Muscle layer of colon (tissue), 2 donors: ENCODE data around the gene CCDC88B.

ENCODE experiments used
- H3K27ac ChIP-seq: one replicate; pipeline ENCODE4 v1.7.0; 2013; ENCODE audit warnings: low read depth, mild to moderate bottlenecking, low read length, moderate library complexity
- H3K27me3 ChIP-seq, 2 donors: one replicate each; pipeline ENCODE4 v1.7.0; 2013; ENCODE audit warnings: low read length in 2 of 2, mild to moderate bottlenecking in 2 of 2; ENCODE audit not compliant: insufficient read depth in 2 of 2, control insufficient read depth in 1 of 2
- H3K36me3 ChIP-seq: one replicate; pipeline ENCODE4 v1.7.0; 2013; ENCODE audit warnings: mild to moderate bottlenecking, low read length; ENCODE audit not compliant: insufficient read depth
- H3K4me1 ChIP-seq: one replicate; pipeline ENCODE4 v1.7.0; 2013; ENCODE audit warnings: mild to moderate bottlenecking, low read length; ENCODE audit not compliant: insufficient read depth
- H3K4me3 ChIP-seq, 2 donors: one replicate each; pipeline ENCODE4 v1.7.0; 2013; ENCODE audit warnings: low read length in 2 of 2, low read depth in 1 of 2, mild to moderate bottlenecking in 1 of 2, moderate library complexity in 1 of 2
- H3K9ac ChIP-seq: one replicate; pipeline ENCODE4 v1.7.0; 2013; ENCODE audit warnings: low read length
- H3K9me3 ChIP-seq: one replicate; pipeline ENCODE4 v1.7.0; 2013; ENCODE audit warnings: mild to moderate bottlenecking, low read length
- donor health status: abdominal sarcoma.
- donor health status: Adenocarcinoma of cecum.

The CCDC88B gene

GRCh38 chr11:64296830-64297698 lies 42.9 kb upstream of the CCDC88B start:
- no peak overlapping the region for H3K4me3 ChIP-seq
- no peaks in the 10 kb centered on the region for H3K9me3 ChIP-seq
- peaks cover 67 to 94% of the 10 kb centered on the region in 2 donors for H3K27me3 ChIP-seq
- peaks cover 17% of the 10 kb centered on the region for H3K4me1 ChIP-seq
- no peak overlapping the region for H3K9ac ChIP-seq
- no peak overlapping the region for H3K27ac ChIP-seq
- H3K36me3 ChIP-seq, result no peaks in the 10 kb centered on the region

- H3K4me1 ChIP-seq, result peaks cover 17% of the 10 kb centered on the region
- no peaks in the 10 kb centered on the region for H3K36me3 ChIP-seq
- no peak overlapping the region for H3K27ac ChIP-seq
- no peaks in the 10 kb centered on the region for H3K9me3 ChIP-seq
- no peak overlapping the region for H3K4me3 ChIP-seq
- no peak overlapping the region for H3K9ac ChIP-seq
- H3K27me3 ChIP-seq, result peaks cover 62 to 90% of the 10 kb centered on the region in 2 donors
These were observed 42.2 kb upstream of the CCDC88B start for GRCh38 chr11:64297699-64298358.

- H3K9ac ChIP-seq, result no peak overlapping the region
- H3K27me3 ChIP-seq, result peaks cover 64 to 87% of the 10 kb centered on the region in 2 donors
- peaks cover 30% of the 10 kb centered on the region for H3K4me1 ChIP-seq
- no peaks in the 10 kb centered on the region for H3K9me3 ChIP-seq
- no peaks in the 10 kb centered on the region for H3K36me3 ChIP-seq
- H3K27ac ChIP-seq, result no peak overlapping the region
- H3K4me3 ChIP-seq, result peak overlapping the region; percentile 0 to 43
These were observed 40.8 kb upstream of the CCDC88B start for GRCh38 chr11:64298966-64299846.

- no peak within 1 kb of the TSS for H3K27ac ChIP-seq
- H3K27me3 ChIP-seq, result peaks cover 62 to 80% of the 10 kb centered on the region in 2 donors
- H3K4me3 ChIP-seq, result peak within 1 kb of the TSS; percentile 0 to 45
These were observed 40.0 kb upstream of the CCDC88B start, which contains the start of gene CATSPERZ for GRCh38 chr11:64299847-64300648. TSS of gene CATSPERZ (plus strand) at chr11:64300358. CDS start at chr11:64300411, 53 bp downstream.

GRCh38 chr11:64303109-64304031 lies 36.6 kb upstream of the CCDC88B start:
- Histone ChIP-seq H3K27ac (peak overlapping the region; percentile 91), H3K9ac (peak overlapping the region; percentile 73), H3K36me3 (no peaks in the 10 kb centered on the region), H3K4me1 (peaks cover 38% of the 10 kb centered on the region), H3K4me3 (peak overlapping the region in 1 of 2 donors; percentile 83), H3K27me3 (peaks cover 29 to 47% of the 10 kb centered on the region in 2 donors), H3K9me3 (no peaks in the 10 kb centered on the region)

More at GRCh38 chr11:64299847-64300648, 40.0 kb upstream of the CCDC88B start, which contains the start of gene CATSPERZ:
- Histone ChIP-seq H3K4me1 (peaks cover 30% of the 10 kb centered on the region), H3K9ac (no peak within 1 kb of the TSS), H3K9me3 (no peaks in the 10 kb centered on the region), H3K36me3 (no peaks in the 10 kb centered on the region)

- Histone ChIP-seq H3K4me1 (peaks cover 38% of the 10 kb centered on the region), H3K27ac (peak overlapping the region; percentile 91), H3K4me3 (peak overlapping the region; percentile 51 to 83), H3K9ac (peak overlapping the region; percentile 73), H3K36me3 (no peaks in the 10 kb centered on the region), H3K9me3 (no peaks in the 10 kb centered on the region), H3K27me3 (peaks cover 26 to 41% of the 10 kb centered on the region in 2 donors)
These were observed 36.0 kb upstream of the CCDC88B start for GRCh38 chr11:64304032-64304315.

- peaks cover 26 to 36% of the 10 kb centered on the region in 2 donors for H3K27me3 ChIP-seq
- peak overlapping the region; percentile 91 for H3K27ac ChIP-seq
- H3K4me1 ChIP-seq, result peaks cover 38% of the 10 kb centered on the region
- H3K9ac ChIP-seq, result peak overlapping the region; percentile 73
- peak overlapping the region; percentile 51 to 83 for H3K4me3 ChIP-seq
- H3K36me3 ChIP-seq, result no peaks in the 10 kb centered on the region
- H3K9me3 ChIP-seq, result no peaks in the 10 kb centered on the region
These were observed 35.5 kb upstream of the CCDC88B start for GRCh38 chr11:64304316-64305072.

- Histone ChIP-seq H3K9me3 (no peaks in the 10 kb centered on the region), H3K27me3 (peaks cover 20 to 29% of the 10 kb centered on the region in 2 donors), H3K27ac (peak within 1 kb of the TSS; percentile 91), H3K36me3 (no peaks in the 10 kb centered on the region), H3K4me3 (peak within 1 kb of the TSS; percentile 78 to 83), H3K4me1 (peaks cover 32% of the 10 kb centered on the region), H3K9ac (peak within 1 kb of the TSS; percentile 73)
These were observed 34.8 kb upstream of the CCDC88B start, which contains the start of gene ESRRA for GRCh38 chr11:64305075-64305690. TSS of gene ESRRA (plus strand) at chr11:64305524. CDS start at chr11:64307180, 1,656 bp downstream.
